MM.1S (cell line): ENCODE results near the gene MXI1.

Experiments used
- DNase-seq: peaks from one replicate; pipeline ENCODE4 v3.0.0-alpha.2; 2015
- H2AFZ ChIP-seq: fragments of 300-600 bp; sonication (generic); 2 replicates; pipeline ENCODE4 v1.6.0; 2016; ENCODE audit warnings: antibody characterized with exemption, low read length
- H3F3A ChIP-seq: fragments of 300-600 bp; sonication (generic); 2 replicates; pipeline ENCODE4 v1.6.1; 2016; ENCODE audit warnings: mild to moderate bottlenecking, antibody characterized with exemption, low read length, moderate library complexity, mixed read lengths; ENCODE audit not compliant: insufficient read depth
- H3K27ac ChIP-seq: fragments of 300-600 bp; sonication (generic); 2 replicates; pipeline ENCODE4 v1.5.1; 2016; ENCODE audit warnings: mild to moderate bottlenecking, low read length
- H3K27me3 ChIP-seq: fragments of 300-600 bp; sonication (generic); replicated peaks from 2 replicates; pipeline ENCODE4 v1.6.0; 2016; ENCODE audit warnings: low read length; ENCODE audit not compliant: insufficient read depth
- H3K36me3 ChIP-seq: fragments of 300-600 bp; sonication (generic); replicated peaks from 2 replicates; pipeline ENCODE4 v1.6.1; 2016; ENCODE audit warnings: mild to moderate bottlenecking, low read length, mixed read lengths; ENCODE audit not compliant: insufficient read depth
- H3K4me1 ChIP-seq: fragments of 300-600 bp; sonication (generic); 2 replicates; pipeline ENCODE4 v1.6.1; 2016; ENCODE audit warnings: low read length, mixed read lengths
- H3K4me2 ChIP-seq: fragments of 300-600 bp; sonication (generic); 2 replicates; pipeline ENCODE4 v1.6.0; 2016; ENCODE audit warnings: low read depth, low read length
- H3K4me3 ChIP-seq: fragments of 300-600 bp; sonication (generic); 2 replicates; pipeline ENCODE4 v1.5.1; 2016; ENCODE audit warnings: low read length, mixed read lengths
- H3K79me2 ChIP-seq: fragments of 300-600 bp; sonication (generic); 2 replicates; pipeline ENCODE4 v1.6.1; 2016; ENCODE audit warnings: mixed run types, low read length, mixed read lengths
- H3K9ac ChIP-seq: fragments of 300-600 bp; sonication (generic); 2 replicates; pipeline ENCODE4 v1.6.1; 2016; ENCODE audit warnings: low read length, mixed read lengths
- H3K9me2 ChIP-seq: fragments of 300-600 bp; sonication (generic); replicated peaks from 2 replicates; pipeline ENCODE4 v1.6.1; 2016; ENCODE audit warnings: mild to moderate bottlenecking, low read length, mixed read lengths; ENCODE audit not compliant: insufficient read depth
- H3K9me3 ChIP-seq: fragments of 300-600 bp; sonication (generic); replicated peaks from 2 replicates; pipeline ENCODE4 v1.6.1; 2016; ENCODE audit warnings: mild to moderate bottlenecking, low read length, mixed read lengths; ENCODE audit not compliant: insufficient read depth
- H4K20me1 ChIP-seq: fragments of 300-600 bp; sonication (generic); 2 replicates; pipeline ENCODE4 v1.6.1; 2016; ENCODE audit warnings: mild to moderate bottlenecking, low read length, moderate library complexity, mixed read lengths; ENCODE audit not compliant: insufficient read depth
- CTCF ChIP-seq: fragments of 300-600 bp; sonication (generic); IDR thresholded peaks from 2 replicates; pipeline ENCODE4 v1.5.1; 2016; ENCODE audit warnings: antibody characterized with exemption, low read length, mixed read lengths
- EZH2 ChIP-seq: fragments of 300-600 bp; sonication (generic); optimal IDR thresholded peaks from 2 replicates; pipeline ENCODE3; 2017; ENCODE audit warnings: low read depth, mild to moderate bottlenecking, antibody characterized with exemption, low read length, mixed read lengths
- EZH2phosphoT487 ChIP-seq: fragments of 300-600 bp; sonication (generic); IDR thresholded peaks from 2 replicates; pipeline ENCODE4 v1.6.1; 2018; ENCODE audit warnings: antibody characterized with exemption, low read length

The MXI1 gene

GRCh38 chr10:110260746-110261477, 53.5 kb downstream of the MXI1 start:
- H3F3A ChIP-seq: no peaks in the 10 kb centered on the region
- H3K9me2 ChIP-seq: no peaks in the 10 kb centered on the region
- H3K27me3 ChIP-seq: 0 out of 2 replicates have a peak, but pooled peaks cover 4% of the 10 kb centered on the region
- no peaks in the 10 kb centered on the region for H3K36me3 ChIP-seq
- H3K27ac ChIP-seq: no peak overlapping the region
- no peak for DNase-seq
- no peak overlapping the region for H3K9ac ChIP-seq
- H3K4me2 ChIP-seq: no peak overlapping the region
- H3K79me2 ChIP-seq: no peaks in the 10 kb centered on the region
- no peak overlapping the region for H2AFZ ChIP-seq
- TF ChIP-seq EZH2 (no peak), CTCF (no peak), EZH2phosphoT487 (no peak)
- no peaks in the 10 kb centered on the region for H3K9me3 ChIP-seq
- H3K4me1 ChIP-seq: no peaks in the 10 kb centered on the region
- H3K4me3 ChIP-seq: no peak overlapping the region
- no peaks in the 10 kb centered on the region for H4K20me1 ChIP-seq

DNA sequence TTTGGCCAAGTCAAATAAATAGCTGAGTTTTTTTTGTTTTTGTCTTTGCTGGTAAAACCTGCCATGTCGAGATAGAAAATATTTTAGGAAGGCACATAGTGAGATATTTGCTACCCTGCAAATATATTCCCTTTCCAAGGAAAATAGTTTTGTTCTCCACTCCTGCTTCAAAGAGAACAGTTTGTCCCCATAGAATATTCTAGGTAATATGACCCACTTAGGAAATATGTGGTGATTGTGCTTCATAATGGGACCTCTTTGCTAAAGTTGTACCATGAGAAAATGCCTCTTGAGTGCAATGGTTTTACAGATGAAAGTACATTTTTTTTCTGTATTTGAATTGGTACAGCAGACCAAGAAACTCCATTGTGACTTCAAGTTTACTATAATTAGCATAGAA, 55.8 kb downstream of the MXI1 start:
- no peaks in the 10 kb centered on the region for H3K9me3 ChIP-seq
- no peak overlapping the region for H3K4me2 ChIP-seq
- no peak for DNase-seq
- H3K27me3 ChIP-seq: 0 out of 2 replicates have a peak, but pooled peaks cover 4% of the 10 kb centered on the region
- no peaks in the 10 kb centered on the region for H3F3A ChIP-seq
- no peaks in the 10 kb centered on the region for H3K9me2 ChIP-seq
- H4K20me1 ChIP-seq: no peaks in the 10 kb centered on the region
- no peak overlapping the region for H2AFZ ChIP-seq
- H3K79me2 ChIP-seq: no peaks in the 10 kb centered on the region
- no peak for TF ChIP-seq EZH2phosphoT487
- H3K36me3 ChIP-seq: no peaks in the 10 kb centered on the region
- H3K27ac ChIP-seq: no peak overlapping the region
- H3K4me3 ChIP-seq: no peak overlapping the region
- peaks cover 4% of the 10 kb centered on the region; the same call in 1 of the 2 replicates for H3K4me1 ChIP-seq
- H3K9ac ChIP-seq: no peak overlapping the region

DNA sequence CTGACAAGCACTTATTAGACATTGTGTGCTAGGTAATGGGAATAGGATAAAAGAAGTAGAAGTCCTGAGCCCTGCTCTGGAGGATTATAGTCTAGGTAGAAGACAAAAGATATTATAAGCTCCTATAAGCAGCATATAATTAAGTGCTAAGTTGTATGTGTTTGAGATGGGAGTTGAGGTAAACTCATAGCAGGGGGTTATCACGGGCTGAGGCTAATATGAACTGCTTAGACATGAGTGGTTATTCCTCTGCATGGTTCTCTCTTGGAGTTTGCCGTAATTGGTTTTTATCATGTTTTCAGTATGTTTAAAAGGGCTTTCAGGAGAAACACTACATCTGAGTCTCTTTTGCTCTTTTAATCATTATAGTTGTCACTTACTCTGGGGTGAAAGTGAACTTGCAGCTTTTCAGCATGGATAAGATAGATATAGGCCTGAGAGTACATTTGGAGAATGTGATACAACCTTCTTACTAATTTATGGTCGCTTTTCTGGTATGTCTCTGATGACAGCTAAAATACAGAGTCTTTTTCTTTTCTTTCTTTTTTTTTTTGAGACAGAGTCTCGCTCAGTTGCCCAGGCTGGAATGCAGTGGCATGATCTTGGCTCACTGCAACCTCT, 58.3 kb downstream of the MXI1 start:
- H3K9me2 ChIP-seq: no peaks in the 10 kb centered on the region
- peaks cover 13% of the 10 kb centered on the region; the same call in 1 of the 2 replicates for H3K4me1 ChIP-seq
- no peak overlapping the region for H3K4me3 ChIP-seq
- no peaks in the 10 kb centered on the region for H3K27me3 ChIP-seq
- H4K20me1 ChIP-seq: no peaks in the 10 kb centered on the region
- no peak for TF ChIP-seq EZH2phosphoT487
- no peak for TF ChIP-seq EZH2
- no peak for TF ChIP-seq CTCF
- H3F3A ChIP-seq: no peaks in the 10 kb centered on the region
- H3K9me3 ChIP-seq: no peaks in the 10 kb centered on the region
- no peak overlapping the region for H2AFZ ChIP-seq
- H3K36me3 ChIP-seq: no peaks in the 10 kb centered on the region
- no peak for DNase-seq
- no peak overlapping the region for H3K27ac ChIP-seq
- H3K79me2 ChIP-seq: no peaks in the 10 kb centered on the region
- H3K9ac ChIP-seq: no peak overlapping the region
- no peak overlapping the region for H3K4me2 ChIP-seq

- Histone ChIP-seq H3F3A (no peaks in the 10 kb centered on the region), H3K9ac (no peak overlapping the region), H3K4me2 (no peak overlapping the region), H3K4me1 (peaks cover 13% of the 10 kb centered on the region; the same call in 1 of the 2 replicates), H3K4me3 (no peak overlapping the region), H3K9me3 (no peaks in the 10 kb centered on the region), H3K79me2 (no peaks in the 10 kb centered on the region), H2AFZ (no peak overlapping the region), H4K20me1 (no peaks in the 10 kb centered on the region), H3K27me3 (no peaks in the 10 kb centered on the region), H3K36me3 (no peaks in the 10 kb centered on the region), H3K27ac (no peak overlapping the region), H3K9me2 (no peaks in the 10 kb centered on the region)
- DNase-seq: no peak
- TF ChIP-seq EZH2phosphoT487 (no peak), EZH2 (no peak), CTCF (no peak)
Observed at GRCh38 chr10:110267276-110267675, 59.9 kb downstream of the MXI1 start.
